ENCODE data around the gene PCDH15. TPM values are rescaled to one million over a fixed set of nuclear protein-coding genes. Genes with fewer than 3 reads are reported as not detected.

The PCDH15 gene
- total and polyA plus RNA-seq, 9 of the 15 experiments (the other 6 are each of a cell fraction or from before 2014, with no cell fraction given) = not detected

DNA sequence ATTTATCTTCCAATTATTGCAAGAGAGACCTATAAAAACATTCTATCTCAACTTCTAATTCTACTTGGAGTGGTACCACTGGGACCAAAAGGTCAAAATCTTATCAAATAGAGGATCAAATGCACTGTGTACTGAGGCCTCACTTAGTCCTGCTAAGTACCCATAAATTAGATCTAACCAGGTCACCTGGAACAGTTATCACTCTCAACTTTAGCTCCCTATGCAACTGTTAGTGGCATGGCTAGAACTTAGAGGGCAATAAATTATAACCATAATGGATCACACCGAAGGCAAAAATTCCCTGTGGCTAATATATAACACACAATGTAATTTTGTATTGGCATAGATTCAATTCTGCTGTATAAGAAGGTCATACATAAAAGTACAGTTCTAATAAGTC is 428.9 kb downstream of the PCDH15 start (continued):
- TF ChIP-seq, protein P1, sequence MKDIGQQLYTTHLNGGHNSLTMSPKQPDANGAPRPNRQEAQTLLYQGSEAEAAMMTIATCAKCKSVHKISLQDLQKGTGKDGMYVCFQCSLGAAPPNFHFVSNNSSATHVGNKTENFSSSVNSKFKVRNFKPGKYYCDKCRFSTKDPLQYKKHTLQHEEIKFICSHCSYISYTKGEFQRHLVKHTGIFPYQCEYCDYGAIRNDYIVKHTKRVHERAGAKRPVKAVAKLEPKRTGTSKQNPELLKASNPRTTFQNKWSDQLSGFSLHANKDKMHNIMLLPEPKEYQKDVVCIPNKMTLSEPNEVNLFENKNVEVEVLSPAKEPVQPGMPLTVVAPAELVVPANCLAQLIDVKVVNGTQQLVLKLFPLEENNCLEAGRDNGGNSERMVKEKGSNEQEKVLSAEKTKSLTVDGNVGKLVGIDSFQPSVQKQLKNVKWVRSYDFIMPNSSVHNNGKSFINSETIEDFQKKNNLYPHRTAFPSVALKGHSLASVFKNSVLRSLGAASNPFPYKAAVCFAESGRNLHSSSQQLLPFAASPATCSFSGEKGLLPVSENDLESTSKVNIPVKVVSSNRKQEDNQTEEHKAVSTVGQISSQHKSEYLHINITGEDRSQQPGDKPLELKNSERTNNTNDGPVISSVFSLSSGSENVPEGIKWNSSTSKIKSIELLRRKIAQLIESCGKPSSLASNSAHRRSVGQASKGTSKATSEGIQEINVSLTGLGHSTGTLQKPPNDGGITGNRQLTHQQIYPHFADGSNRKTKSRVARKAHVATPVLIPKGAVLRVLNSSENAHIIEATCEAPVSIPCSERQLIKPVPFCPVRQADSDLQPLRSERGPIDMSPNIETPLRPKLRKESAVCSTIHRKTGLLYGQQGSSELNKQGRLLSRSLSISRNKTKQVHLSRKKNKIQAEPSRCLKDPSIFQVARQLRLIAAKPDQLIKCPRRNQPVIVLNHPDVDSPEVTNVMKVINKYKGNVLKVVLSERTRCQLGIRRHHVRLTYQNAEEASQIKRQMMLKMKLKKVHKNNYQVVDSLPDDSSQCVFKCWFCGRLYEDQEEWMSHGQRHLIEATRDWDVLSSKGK (CRISPR knock-in tag; IDR thresholded peaks at IDR 0.05) = no peak
- TF ChIP-seq MEF2A (IDR thresholded peaks at IDR 0.05; ENCODE audit: control insufficient read depth, low read depth, low read length) (no peak), SREBF1 (IDR thresholded peaks at IDR 0.05; ENCODE audit: borderline replicate concordance, low read depth, low read length) (no peak), SIRT6 (IDR thresholded peaks at IDR 0.05; ENCODE audit: low read depth, low read length) (no peak), EP400 (IDR thresholded peaks at IDR 0.05) (no peak)

DNA sequence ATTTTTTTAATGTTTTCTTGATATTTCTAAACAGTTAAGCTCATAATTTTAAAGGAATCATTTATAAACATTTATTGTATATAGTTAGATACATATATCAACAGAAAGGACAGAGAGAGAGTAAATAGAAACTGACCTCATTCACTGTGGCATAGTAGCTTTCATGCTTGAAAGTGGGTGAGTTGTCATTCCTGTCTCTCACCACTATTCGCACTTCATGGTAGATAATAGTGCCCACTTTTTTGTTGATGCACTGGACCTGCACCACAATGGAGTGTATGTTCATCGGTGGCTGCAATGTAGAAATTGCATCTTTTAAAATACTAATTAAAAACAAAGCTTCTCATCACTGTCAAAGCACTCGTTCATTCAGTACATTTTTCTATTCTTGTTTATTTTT is 432.0 kb downstream of the PCDH15 start:
- ChIA-PET POLR2A (no interaction called here), CTCF (ENCODE audit: low intra/inter-chr PET ratio) (no interaction called here)
- no peak overlapping the region for H3K27ac ChIP-seq (ENCODE audit: extremely low read depth, low read depth, low read length)
- no peaks in the 10 kb centered on the region; the same call in 1 of the 2 replicates for H3K9me3 ChIP-seq (replicated peaks; ENCODE audit: control insufficient read depth, insufficient read depth, low read depth, low read length)
- H3K4me3 ChIP-seq = no peak overlapping the region
- no peaks in the 10 kb centered on the region for H3K79me2 ChIP-seq (ENCODE audit: control insufficient read depth, insufficient read depth, low read length)
- H3K27me3 ChIP-seq (ENCODE audit: control insufficient read depth in 2 of 2, insufficient read depth in 2 of 2, low read length in 2 of 2) = no peaks in the 10 kb centered on the region
- no peak overlapping the region for H3K9ac ChIP-seq (ENCODE audit: insufficient read depth in 1 of 2, low read depth in 2 of 2, low read length in 2 of 2)
- intact Hi-C loops (cut with micrococcal nuclease) (no loop called here), in situ Hi-C loops (cut with MboI) (no loop called here)
- H3K4me2 ChIP-seq (ENCODE audit: insufficient read depth, low read length) = no peak overlapping the region
- DNase-seq (ENCODE audit: extremely low read depth in 1 of 4, low spot score in 3 of 4) = no peak
- no peak overlapping the region for H2AFZ ChIP-seq (ENCODE audit: low read depth, low read length)
- no peaks in the 10 kb centered on the region for H3K9me1 ChIP-seq (ENCODE audit: control insufficient read depth, insufficient read depth, low read length)
- 3% methylated on average over 3 of the region's 3 CpGs for WGBS (ENCODE audit: insufficient coverage, low coverage, missing lambda C conversion rate)
- ATAC-seq = no peak
- no peak for FAIRE-seq
- BruUV-seq (replicated peaks) = no TSS peak
- H4K20me1 ChIP-seq (replicated peaks; ENCODE audit: control insufficient read depth, insufficient read depth, low read length) = no peaks in the 10 kb centered on the region
- no peaks in the 10 kb centered on the region for H3K4me1 ChIP-seq (replicated peaks in 1 of 2; ENCODE audit: control insufficient read depth in 2 of 2, insufficient read depth in 2 of 2, low read length in 2 of 2)
- no peaks in the 10 kb centered on the region for H3K36me3 ChIP-seq (ENCODE audit: control insufficient read depth, insufficient read depth, low read length)
- TF ChIP-seq RUNX1 (IDR thresholded peaks at IDR 0.05; ENCODE audit: low read depth) (no peak), MCM2 (IDR thresholded peaks at IDR 0.05; ENCODE audit: low read depth) (no peak), POLR2B (IDR thresholded peaks at IDR 0.05; ENCODE audit: low read depth, partially characterized antibody) (no peak), NUFIP1 (IDR thresholded peaks at IDR 0.05; ENCODE audit: partially characterized antibody) (no peak), TRIM24 (IDR thresholded peaks at IDR 0.05) (no peak), HNRNPUL1 (IDR thresholded peaks at IDR 0.05; ENCODE audit: low read length) (no peak), U2AF2 (optimal IDR thresholded peaks at IDR 0.05; ENCODE audit: low read depth, low read length) (no peak), JUND (IDR thresholded peaks at IDR 0.05; ENCODE audit: borderline replicate concordance, low read depth, low read length) (no peak), JUND (tag; IDR thresholded peaks at IDR 0.05; ENCODE audit: borderline replicate concordance, low read depth, low read length) (no peak), ZNF121 (CRISPR knock-in tag; conservative IDR thresholded peaks at IDR 0.05) (no peak)
- TF ChIP-seq, protein P2, sequence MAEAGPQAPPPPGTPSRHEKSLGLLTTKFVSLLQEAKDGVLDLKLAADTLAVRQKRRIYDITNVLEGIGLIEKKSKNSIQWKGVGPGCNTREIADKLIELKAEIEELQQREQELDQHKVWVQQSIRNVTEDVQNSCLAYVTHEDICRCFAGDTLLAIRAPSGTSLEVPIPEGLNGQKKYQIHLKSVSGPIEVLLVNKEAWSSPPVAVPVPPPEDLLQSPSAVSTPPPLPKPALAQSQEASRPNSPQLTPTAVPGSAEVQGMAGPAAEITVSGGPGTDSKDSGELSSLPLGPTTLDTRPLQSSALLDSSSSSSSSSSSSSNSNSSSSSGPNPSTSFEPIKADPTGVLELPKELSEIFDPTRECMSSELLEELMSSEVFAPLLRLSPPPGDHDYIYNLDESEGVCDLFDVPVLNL (CRISPR knock-in tag; IDR thresholded peaks at IDR 0.05; ENCODE audit: low read depth) = no peak
- TF ChIP-seq, protein P3, sequence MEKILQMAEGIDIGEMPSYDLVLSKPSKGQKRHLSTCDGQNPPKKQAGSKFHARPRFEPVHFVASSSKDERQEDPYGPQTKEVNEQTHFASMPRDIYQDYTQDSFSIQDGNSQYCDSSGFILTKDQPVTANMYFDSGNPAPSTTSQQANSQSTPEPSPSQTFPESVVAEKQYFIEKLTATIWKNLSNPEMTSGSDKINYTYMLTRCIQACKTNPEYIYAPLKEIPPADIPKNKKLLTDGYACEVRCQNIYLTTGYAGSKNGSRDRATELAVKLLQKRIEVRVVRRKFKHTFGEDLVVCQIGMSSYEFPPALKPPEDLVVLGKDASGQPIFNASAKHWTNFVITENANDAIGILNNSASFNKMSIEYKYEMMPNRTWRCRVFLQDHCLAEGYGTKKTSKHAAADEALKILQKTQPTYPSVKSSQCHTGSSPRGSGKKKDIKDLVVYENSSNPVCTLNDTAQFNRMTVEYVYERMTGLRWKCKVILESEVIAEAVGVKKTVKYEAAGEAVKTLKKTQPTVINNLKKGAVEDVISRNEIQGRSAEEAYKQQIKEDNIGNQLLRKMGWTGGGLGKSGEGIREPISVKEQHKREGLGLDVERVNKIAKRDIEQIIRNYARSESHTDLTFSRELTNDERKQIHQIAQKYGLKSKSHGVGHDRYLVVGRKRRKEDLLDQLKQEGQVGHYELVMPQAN (IDR thresholded peaks at IDR 0.05; ENCODE audit: borderline replicate concordance) = no peak

Data from K562 (cell line).